OCI-LY3 (cell line): ENCODE results near the gene ARHGEF4.

Experiments used
- EZH2phosphoT487 ChIP-seq: fragments of 200-600 bp; shearing (Covaris generic); IDR thresholded peaks from 2 replicates; pipeline ENCODE4 v1.6.1; 2018; ENCODE audit warnings: antibody characterized with exemption, mixed run types, low read depth
- TF ChIP-seq, protein P1 (sequence below): fragments of 200-600, 300-600 bp; sonication (generic); IDR thresholded peaks from 2 replicates; pipeline ENCODE4 v1.5.1; 2014; ENCODE audit warnings: antibody characterized with exemption, low read length, low read depth

DNA sequence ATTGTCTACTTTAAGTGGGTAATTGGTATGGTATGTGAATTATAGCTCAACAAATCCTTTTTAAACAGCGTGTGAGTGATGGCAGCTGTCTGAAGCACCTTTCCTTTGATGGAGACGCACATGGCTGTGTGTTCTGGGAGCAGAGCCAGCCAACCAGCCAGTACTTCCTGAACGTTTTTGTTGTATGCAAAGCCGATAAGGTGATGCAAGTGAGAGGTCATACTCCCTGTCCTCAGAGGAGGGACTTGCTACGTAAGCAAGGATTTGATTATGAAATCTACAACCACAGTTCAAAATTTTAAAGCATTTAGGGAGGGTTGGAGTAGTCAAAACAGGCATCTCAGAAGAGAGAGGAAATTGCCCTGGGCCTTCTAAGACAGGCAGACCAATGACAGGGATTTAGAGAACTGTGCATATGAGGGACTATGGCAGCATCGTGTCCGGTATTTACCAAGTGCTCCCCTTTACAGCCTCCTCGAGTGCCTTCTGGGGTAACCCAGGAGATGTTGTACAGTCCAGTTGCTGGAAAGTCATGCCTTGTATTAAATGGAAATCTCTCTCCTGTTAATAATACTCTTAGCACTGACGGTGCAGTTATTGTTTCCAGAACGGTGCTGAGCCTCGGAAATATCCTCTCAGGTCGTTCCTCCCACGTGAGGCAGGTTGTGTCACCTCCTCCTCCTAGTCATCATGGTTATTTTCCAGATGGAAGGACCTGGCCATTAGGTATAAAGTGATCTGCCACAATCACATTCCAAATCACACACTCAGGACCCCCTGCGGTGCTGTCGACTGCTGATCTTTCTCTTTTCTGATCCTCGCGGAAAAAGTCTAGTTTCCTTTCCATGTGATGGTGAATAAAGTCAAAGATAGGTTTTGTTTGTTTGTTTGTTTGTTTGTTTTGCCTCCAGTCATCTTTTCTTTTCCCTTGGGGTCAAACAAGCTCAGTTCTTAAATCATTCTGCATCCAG, 28.4 kb downstream of the ARHGEF4 start:
- TF ChIP-seq, protein P1, sequence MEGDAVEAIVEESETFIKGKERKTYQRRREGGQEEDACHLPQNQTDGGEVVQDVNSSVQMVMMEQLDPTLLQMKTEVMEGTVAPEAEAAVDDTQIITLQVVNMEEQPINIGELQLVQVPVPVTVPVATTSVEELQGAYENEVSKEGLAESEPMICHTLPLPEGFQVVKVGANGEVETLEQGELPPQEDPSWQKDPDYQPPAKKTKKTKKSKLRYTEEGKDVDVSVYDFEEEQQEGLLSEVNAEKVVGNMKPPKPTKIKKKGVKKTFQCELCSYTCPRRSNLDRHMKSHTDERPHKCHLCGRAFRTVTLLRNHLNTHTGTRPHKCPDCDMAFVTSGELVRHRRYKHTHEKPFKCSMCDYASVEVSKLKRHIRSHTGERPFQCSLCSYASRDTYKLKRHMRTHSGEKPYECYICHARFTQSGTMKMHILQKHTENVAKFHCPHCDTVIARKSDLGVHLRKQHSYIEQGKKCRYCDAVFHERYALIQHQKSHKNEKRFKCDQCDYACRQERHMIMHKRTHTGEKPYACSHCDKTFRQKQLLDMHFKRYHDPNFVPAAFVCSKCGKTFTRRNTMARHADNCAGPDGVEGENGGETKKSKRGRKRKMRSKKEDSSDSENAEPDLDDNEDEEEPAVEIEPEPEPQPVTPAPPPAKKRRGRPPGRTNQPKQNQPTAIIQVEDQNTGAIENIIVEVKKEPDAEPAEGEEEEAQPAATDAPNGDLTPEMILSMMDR = no peak
- no peak for TF ChIP-seq EZH2phosphoT487
